IMR-90 (cell line): ENCODE data around the gene IL17F. TPM values are rescaled to one million over a fixed set of nuclear protein-coding genes. Genes with fewer than 3 reads are reported as not detected.
A peak's percentile ranks its signal among the peaks of the same experiment; 100 is the strongest.

Source experiments
- ATAC-seq: fragments of 200-7000 bp; cut with Tn5 transposase; 2 replicates; pipeline ENCODE4 v1.9.1; 2020; ENCODE audit warnings: low read depth, mild to moderate bottlenecking, moderate library complexity
- BruUV-seq: library from RNA; stranded (reverse); fragments of 400-500 nt; replicated peaks from 2 replicates; lab custom pipeline; 2021; lab: Mats Ljungman, UMichigan
- CTCF ChIA-PET: fragments of 300-600 bp; formaldehyde crosslinking; extraction: SDS; loops from one replicate; lab custom pipeline; 2021; ENCODE audit warnings: antibody characterized with exemption; lab: Yijun Ruan, JAX
- POLR2A ChIA-PET: fragments of 300-600 bp; sonication (Branson Sonifier 250); formaldehyde crosslinking; loops from one replicate; lab custom pipeline; 2022; ENCODE audit warnings: antibody characterized with exemption; ENCODE audit not compliant: unreplicated experiment; lab: Charles Lee
- DNase-seq: peaks from one replicate; pipeline ENCODE4 v3.0.0; 2013
- H2AFZ ChIP-seq: replicated peaks from 2 replicates; pipeline ENCODE3; 2013; ENCODE audit warnings: low read length, mild to moderate bottlenecking; ENCODE audit not compliant: poor library complexity
- H2AK5ac ChIP-seq: 2 replicates; pipeline ENCODE4 v1.6.1; 2013; ENCODE audit warnings: low read depth, low read length, inconsistent platforms
- H2AK9ac ChIP-seq: replicated peaks from 2 replicates; pipeline ENCODE3; 2013; ENCODE audit warnings: mild to moderate bottlenecking, low read depth, low read length, moderate library complexity; ENCODE audit not compliant: poor library complexity
- H2BK120ac ChIP-seq: 2 replicates; pipeline ENCODE4 v1.6.1; 2013; ENCODE audit warnings: low read depth, low read length, inconsistent platforms
- H2BK15ac ChIP-seq: 3 replicates; pipeline ENCODE4 v1.6.1; 2013; ENCODE audit warnings: low read depth, low read length, inconsistent platforms
- H2BK20ac ChIP-seq: 2 replicates; pipeline ENCODE4 v1.6.1; 2013; ENCODE audit warnings: low read depth, mild to moderate bottlenecking, inconsistent platforms, low read length, moderate library complexity
- H2BK5ac ChIP-seq: 2 replicates; pipeline ENCODE4 v1.6.1; 2013; ENCODE audit warnings: mild to moderate bottlenecking, low read depth, low read length, inconsistent platforms; ENCODE audit not compliant: poor library complexity, severe bottlenecking
- H3K14ac ChIP-seq: replicated peaks from 2 replicates; pipeline ENCODE4 v1.6.1; 2013; ENCODE audit warnings: low read depth, low read length, inconsistent platforms
- H3K18ac ChIP-seq: 2 replicates; pipeline ENCODE4 v1.6.1; 2013; ENCODE audit warnings: low read depth, low read length, control low read depth
- H3K23ac ChIP-seq: 2 replicates; pipeline ENCODE4 v1.6.1; 2013; ENCODE audit warnings: low read depth, low read length, inconsistent platforms
- H3K27ac ChIP-seq: 2 replicates; pipeline ENCODE4 v1.5.1; 2013; ENCODE audit warnings: mild to moderate bottlenecking, control low read depth, low read length; ENCODE audit not compliant: insufficient read depth
- H3K27me3 ChIP-seq: 2 replicates; pipeline ENCODE4 v1.6.1; 2013; ENCODE audit warnings: low read length; ENCODE audit not compliant: control insufficient read depth, insufficient read depth
- H3K36me3 ChIP-seq: 2 replicates; pipeline ENCODE4 v1.6.1; 2013; ENCODE audit warnings: low read length, mixed read lengths; ENCODE audit not compliant: control insufficient read depth, insufficient read depth
- H3K4ac ChIP-seq: 2 replicates; pipeline ENCODE4 v1.6.1; 2013; ENCODE audit warnings: low read depth, low read length, inconsistent platforms
- H3K4me1 ChIP-seq: 2 replicates; pipeline ENCODE4 v1.6.1; 2013; ENCODE audit warnings: low read length, mixed read lengths; ENCODE audit not compliant: control insufficient read depth, insufficient read depth
- H3K4me2 ChIP-seq: 2 replicates; pipeline ENCODE4 v1.6.1; 2013; ENCODE audit warnings: low read depth, mild to moderate bottlenecking, control low read depth, low read length, moderate library complexity
- H3K4me3 ChIP-seq: 2 replicates; pipeline ENCODE4 v1.5.1; 2013; ENCODE audit warnings: low read depth, mild to moderate bottlenecking, control low read depth, low read length, moderate library complexity; ENCODE audit not compliant: insufficient read depth
- H3K56ac ChIP-seq: 2 replicates; pipeline ENCODE4 v1.6.1; 2013; ENCODE audit warnings: low read length, inconsistent platforms; ENCODE audit not compliant: insufficient read depth; ENCODE audit errors: extremely low read depth
- H3K79me1 ChIP-seq, 2 experiments: 2 replicates each; pipeline ENCODE4 v1.6.1; 2013; ENCODE audit warnings: low read length in 2 of 2, inconsistent platforms in 1 of 2, low read depth in 1 of 2
- H3K9ac ChIP-seq: 2 replicates; pipeline ENCODE4 v1.6.1; 2013; ENCODE audit warnings: low read depth, low read length, control low read depth
- H3K9me1 ChIP-seq: 2 replicates; pipeline ENCODE4 v1.6.1; 2013; ENCODE audit warnings: low read length, inconsistent platforms; ENCODE audit not compliant: insufficient read depth
- H3K9me3 ChIP-seq: 2 replicates; pipeline ENCODE4 v1.6.1; 2013; ENCODE audit warnings: low read length; ENCODE audit not compliant: control insufficient read depth, insufficient read depth
- H4K20me1 ChIP-seq: 2 replicates; pipeline ENCODE4 v1.6.1; 2013; ENCODE audit warnings: low read length, inconsistent platforms; ENCODE audit not compliant: insufficient read depth
- H4K5ac ChIP-seq: 2 replicates; pipeline ENCODE4 v1.6.1; 2013; ENCODE audit warnings: mild to moderate bottlenecking, low read depth, low read length, control low read depth
- H4K8ac ChIP-seq, 2 experiments: 2 replicates each; pipeline ENCODE4 v1.6.1; 2013; ENCODE audit warnings: low read depth in 2 of 2, low read length in 2 of 2, control low read depth in 1 of 2, inconsistent platforms in 1 of 2
- H4K91ac ChIP-seq: 2 replicates; pipeline ENCODE4 v1.6.1; 2013; ENCODE audit warnings: low read depth, low read length, inconsistent platforms; ENCODE audit not compliant: insufficient read depth
- CEBPB ChIP-seq: IDR thresholded peaks from 2 replicates; pipeline ENCODE4 v1.6.1; 2012; ENCODE audit warnings: low read depth, low read length, improper control_type of control experiment
- ELK1 ChIP-seq: fragments of 150-350 bp; IDR thresholded peaks from 2 replicates; pipeline ENCODE4 v1.6.1; 2016; ENCODE audit warnings: low read depth, mild to moderate bottlenecking, low read length, moderate library complexity, borderline replicate concordance
- POLR2A ChIP-seq: IDR thresholded peaks from 2 replicates; pipeline ENCODE4 v1.6.1; 2012; ENCODE audit warnings: mild to moderate bottlenecking, low read depth, low read length
- RAD21 ChIP-seq: IDR thresholded peaks from 2 replicates; pipeline ENCODE4 v1.6.1; 2012; ENCODE audit warnings: low read length, improper control_type of control experiment
- RCOR1 ChIP-seq: IDR thresholded peaks from 2 replicates; pipeline ENCODE4 v1.6.1; 2012; ENCODE audit warnings: mild to moderate bottlenecking, low read length, improper control_type of control experiment; ENCODE audit not compliant: insufficient replicate concordance
- USF2 ChIP-seq: fragments of 150-350 bp; IDR thresholded peaks from 2 replicates; pipeline ENCODE4 v1.6.1; 2017; ENCODE audit warnings: mild to moderate bottlenecking, antibody characterized with exemption, low read length, low read depth
- WGBS, 2 experiments: methylation state at CpG; one replicate each; pipeline versions ENCODE4 v1.1.5 to v1.1.7; 2013; ENCODE audit warnings: missing lambda C conversion rate in 2 of 2; ENCODE audit not compliant: insufficient read length in 1 of 2; ENCODE audit errors: extremely low coverage in 2 of 2; 5-methylcytosine and 5-hydroxymethylcytosine counted together
- dilution Hi-C: fragments of 300-500 bp; cut with HindIII; formaldehyde crosslinking; loops from one replicate; pipeline ENCODE4 v1.14.3; 2018; ENCODE audit warnings: low sequenced_read_pairs; ENCODE audit not compliant: unreplicated experiment
- in situ Hi-C: fragments of 300-500 bp; cut with MboI; formaldehyde crosslinking; loops from 3 replicates; pipeline ENCODE4 v1.14.3; 2019; ENCODE audit warnings: low sequenced_read_pairs, inconsistent platforms, mixed read lengths
- intact Hi-C: fragments of 100-400 bp; cut with micrococcal nuclease; formaldehyde crosslinking; loops from 2 replicates; pipeline ENCODE4 v1.10.0; 2022
- polyA plus RNA-seq, 3 experiments: library from polyadenylated mRNA; depleted of rRNA; stranded (reverse); fragments of >200 nt; gene quantifications; 2 replicates each; pipeline ENCODE4 v1.2.3, GENCODE V29; 2012; ENCODE audit warnings: low replicate concordance in 1 of 3
- total RNA-seq: library from RNA; depleted of rRNA; stranded (reverse); fragments of >200 nt; gene quantifications from 2 replicates; pipeline ENCODE4 v1.2.3, GENCODE V29; 2012

IL17F gene
- total and polyA plus RNA-seq, 2 of the 4 experiments (the other 2 are of a cell fraction), result not detected

DNA sequence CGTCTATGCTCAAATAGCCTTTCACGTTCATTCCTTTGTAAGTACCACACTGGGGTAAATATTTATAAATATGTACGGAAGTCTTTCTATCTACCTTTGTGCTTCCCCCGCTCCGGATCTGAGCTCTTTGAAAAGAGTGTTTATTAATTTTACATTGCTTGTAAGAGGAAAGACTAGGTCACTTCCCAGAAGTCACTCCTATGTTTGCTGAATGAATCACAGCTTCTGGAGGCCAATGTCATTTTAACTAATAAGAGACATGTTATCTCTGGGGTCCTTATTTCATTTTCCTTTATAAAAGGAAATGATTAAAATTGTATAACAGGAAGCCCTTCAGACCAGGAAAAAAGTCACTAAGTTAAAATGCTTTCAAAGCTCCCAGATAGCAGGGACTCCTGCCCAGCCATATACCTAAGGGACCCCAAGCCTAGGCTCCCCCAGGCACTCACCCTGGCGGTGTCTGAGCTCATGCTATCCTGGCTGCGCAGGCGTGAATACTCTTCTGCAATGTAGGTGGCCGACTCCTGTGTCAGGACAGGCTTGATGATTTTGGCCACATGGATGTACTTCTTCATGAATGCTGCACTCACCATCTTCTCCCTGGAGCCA lies 27.7 kb upstream of the IL17F start:
- no peak overlapping the region for H2BK15ac ChIP-seq
- no peak overlapping the region for H3K18ac ChIP-seq
- H3K27me3 ChIP-seq, result no peaks in the 10 kb centered on the region
- intact Hi-C loops (no loop called here), dilution Hi-C loops (no loop called here), in situ Hi-C loops (no loop called here)
- no peak overlapping the region for H2AK9ac ChIP-seq
- H2AFZ ChIP-seq, result no peak overlapping the region
- peaks cover 3 to 6% of the 10 kb centered on the region in 2 experiments; a peak in 2 of 4 replicates for H3K79me1 ChIP-seq
- ChIA-PET POLR2A (no interaction called here), CTCF (interaction anchor here (0.8 to 1.0 kb wide), 2 partner anchors 13 to 90 kb away, joined by 3 read pairs; partner anchors contain the start of genes MCM3 and PAQR8)
- no peak overlapping the region for H2BK120ac ChIP-seq
- H4K8ac ChIP-seq, result no peak overlapping the region
- no TSS peak for BruUV-seq
- no peak overlapping the region for H3K4ac ChIP-seq
- H3K4me2 ChIP-seq, result no peak overlapping the region
- H3K4me3 ChIP-seq, result no peak overlapping the region
- H3K9me3 ChIP-seq, result no peaks in the 10 kb centered on the region
- H3K56ac ChIP-seq, result no peak overlapping the region
- no peak for TF ChIP-seq RCOR1
- no peak for TF ChIP-seq RAD21
- no peak for TF ChIP-seq CEBPB
- TF ChIP-seq POLR2A, result no peak
- no peak for TF ChIP-seq USF2
- TF ChIP-seq ELK1, result no peak
- H2AK5ac ChIP-seq, result no peak overlapping the region
- H3K23ac ChIP-seq, result no peak overlapping the region
- H3K36me3 ChIP-seq, result peaks cover 33% of the 10 kb centered on the region
- H3K14ac ChIP-seq, result no peak overlapping the region
- peaks cover 3% of the 10 kb centered on the region; the same call in 1 of the 2 replicates for H3K4me1 ChIP-seq
- H3K9ac ChIP-seq, result no peak overlapping the region
- no peak overlapping the region for H4K91ac ChIP-seq
- no peak overlapping the region for H4K5ac ChIP-seq
- no peak overlapping the region; the same call in 1 of the 2 replicates for H3K27ac ChIP-seq
- H3K9me1 ChIP-seq, result peaks cover 4% of the 10 kb centered on the region; the same call in 1 of the 2 replicates
- ATAC-seq, result peak; percentile 42
- no peak overlapping the region for H2BK20ac ChIP-seq
- WGBS, 2 experiments, result 100% methylated on average over 4 of the region's 9 CpGs; no CpG with 5 or more reads in 1 of the 2 experiments
- no peak overlapping the region for H2BK5ac ChIP-seq
- DNase-seq, result peak; percentile 7
- H4K20me1 ChIP-seq, result no peaks in the 10 kb centered on the region
